IMR-90 (cell line): ENCODE data around the gene APP. TPM values are rescaled to one million over a fixed set of nuclear protein-coding genes. Genes with fewer than 3 reads are reported as not detected.

Source experiments
- ATAC-seq: fragments of 200-7000 bp; cut with Tn5 transposase; 2 replicates; pipeline ENCODE4 v1.9.1; 2020; ENCODE audit warnings: low read depth, mild to moderate bottlenecking, moderate library complexity
- BruUV-seq: library from RNA; stranded (reverse); fragments of 400-500 nt; replicated peaks from 2 replicates; lab custom pipeline; 2021; lab: Mats Ljungman, UMichigan
- CTCF ChIA-PET: fragments of 300-600 bp; formaldehyde crosslinking; extraction: SDS; loops from one replicate; lab custom pipeline; 2021; ENCODE audit warnings: antibody characterized with exemption; lab: Yijun Ruan, JAX
- POLR2A ChIA-PET: fragments of 300-600 bp; sonication (Branson Sonifier 250); formaldehyde crosslinking; loops from one replicate; lab custom pipeline; 2022; ENCODE audit warnings: antibody characterized with exemption; ENCODE audit not compliant: unreplicated experiment; lab: Charles Lee
- DNase-seq: peaks from one replicate; pipeline ENCODE4 v3.0.0; 2013
- H2AFZ ChIP-seq: replicated peaks from 2 replicates; pipeline ENCODE3; 2013; ENCODE audit warnings: low read length, mild to moderate bottlenecking; ENCODE audit not compliant: poor library complexity
- H2AK5ac ChIP-seq: 2 replicates; pipeline ENCODE4 v1.6.1; 2013; ENCODE audit warnings: low read depth, low read length, inconsistent platforms
- H2AK9ac ChIP-seq: replicated peaks from 2 replicates; pipeline ENCODE3; 2013; ENCODE audit warnings: mild to moderate bottlenecking, low read depth, low read length, moderate library complexity; ENCODE audit not compliant: poor library complexity
- H2BK120ac ChIP-seq: 2 replicates; pipeline ENCODE4 v1.6.1; 2013; ENCODE audit warnings: low read depth, low read length, inconsistent platforms
- H2BK15ac ChIP-seq: 3 replicates; pipeline ENCODE4 v1.6.1; 2013; ENCODE audit warnings: low read depth, low read length, inconsistent platforms
- H2BK20ac ChIP-seq: 2 replicates; pipeline ENCODE4 v1.6.1; 2013; ENCODE audit warnings: low read depth, mild to moderate bottlenecking, inconsistent platforms, low read length, moderate library complexity
- H2BK5ac ChIP-seq: 2 replicates; pipeline ENCODE4 v1.6.1; 2013; ENCODE audit warnings: mild to moderate bottlenecking, low read depth, low read length, inconsistent platforms; ENCODE audit not compliant: poor library complexity, severe bottlenecking
- H3K14ac ChIP-seq: replicated peaks from 2 replicates; pipeline ENCODE4 v1.6.1; 2013; ENCODE audit warnings: low read depth, low read length, inconsistent platforms
- H3K18ac ChIP-seq: 2 replicates; pipeline ENCODE4 v1.6.1; 2013; ENCODE audit warnings: low read depth, low read length, control low read depth
- H3K23ac ChIP-seq: 2 replicates; pipeline ENCODE4 v1.6.1; 2013; ENCODE audit warnings: low read depth, low read length, inconsistent platforms
- H3K27ac ChIP-seq: 2 replicates; pipeline ENCODE4 v1.5.1; 2013; ENCODE audit warnings: mild to moderate bottlenecking, control low read depth, low read length; ENCODE audit not compliant: insufficient read depth
- H3K27me3 ChIP-seq: 2 replicates; pipeline ENCODE4 v1.6.1; 2013; ENCODE audit warnings: low read length; ENCODE audit not compliant: control insufficient read depth, insufficient read depth
- H3K36me3 ChIP-seq: 2 replicates; pipeline ENCODE4 v1.6.1; 2013; ENCODE audit warnings: low read length, mixed read lengths; ENCODE audit not compliant: control insufficient read depth, insufficient read depth
- H3K4ac ChIP-seq: 2 replicates; pipeline ENCODE4 v1.6.1; 2013; ENCODE audit warnings: low read depth, low read length, inconsistent platforms
- H3K4me1 ChIP-seq: 2 replicates; pipeline ENCODE4 v1.6.1; 2013; ENCODE audit warnings: low read length, mixed read lengths; ENCODE audit not compliant: control insufficient read depth, insufficient read depth
- H3K4me2 ChIP-seq: 2 replicates; pipeline ENCODE4 v1.6.1; 2013; ENCODE audit warnings: low read depth, mild to moderate bottlenecking, control low read depth, low read length, moderate library complexity
- H3K4me3 ChIP-seq: 2 replicates; pipeline ENCODE4 v1.5.1; 2013; ENCODE audit warnings: low read depth, mild to moderate bottlenecking, control low read depth, low read length, moderate library complexity; ENCODE audit not compliant: insufficient read depth
- H3K56ac ChIP-seq: 2 replicates; pipeline ENCODE4 v1.6.1; 2013; ENCODE audit warnings: low read length, inconsistent platforms; ENCODE audit not compliant: insufficient read depth; ENCODE audit errors: extremely low read depth
- H3K79me1 ChIP-seq, 2 experiments: 2 replicates each; pipeline ENCODE4 v1.6.1; 2013; ENCODE audit warnings: low read length in 2 of 2, inconsistent platforms in 1 of 2, low read depth in 1 of 2
- H3K9ac ChIP-seq: 2 replicates; pipeline ENCODE4 v1.6.1; 2013; ENCODE audit warnings: low read depth, low read length, control low read depth
- H3K9me1 ChIP-seq: 2 replicates; pipeline ENCODE4 v1.6.1; 2013; ENCODE audit warnings: low read length, inconsistent platforms; ENCODE audit not compliant: insufficient read depth
- H3K9me3 ChIP-seq: 2 replicates; pipeline ENCODE4 v1.6.1; 2013; ENCODE audit warnings: low read length; ENCODE audit not compliant: control insufficient read depth, insufficient read depth
- H4K20me1 ChIP-seq: 2 replicates; pipeline ENCODE4 v1.6.1; 2013; ENCODE audit warnings: low read length, inconsistent platforms; ENCODE audit not compliant: insufficient read depth
- H4K5ac ChIP-seq: 2 replicates; pipeline ENCODE4 v1.6.1; 2013; ENCODE audit warnings: mild to moderate bottlenecking, low read depth, low read length, control low read depth
- H4K8ac ChIP-seq, 2 experiments: 2 replicates each; pipeline ENCODE4 v1.6.1; 2013; ENCODE audit warnings: low read depth in 2 of 2, low read length in 2 of 2, control low read depth in 1 of 2, inconsistent platforms in 1 of 2
- H4K91ac ChIP-seq: 2 replicates; pipeline ENCODE4 v1.6.1; 2013; ENCODE audit warnings: low read depth, low read length, inconsistent platforms; ENCODE audit not compliant: insufficient read depth
- BHLHE40 ChIP-seq: fragments of 150-350 bp; IDR thresholded peaks from 2 replicates; pipeline ENCODE4 v1.6.1; 2016; ENCODE audit warnings: mild to moderate bottlenecking, low read depth, low read length
- CEBPB ChIP-seq: IDR thresholded peaks from 2 replicates; pipeline ENCODE4 v1.6.1; 2012; ENCODE audit warnings: low read depth, low read length, improper control_type of control experiment
- CTCF ChIP-seq: conservative IDR thresholded peaks from 2 replicates; pipeline ENCODE4 v1.5.1; 2012; ENCODE audit warnings: mild to moderate bottlenecking, low read depth, low read length, improper control_type of control experiment
- ELK1 ChIP-seq: fragments of 150-350 bp; IDR thresholded peaks from 2 replicates; pipeline ENCODE4 v1.6.1; 2016; ENCODE audit warnings: low read depth, mild to moderate bottlenecking, low read length, moderate library complexity, borderline replicate concordance
- FOS ChIP-seq: fragments of 150-350 bp; IDR thresholded peaks from 2 replicates; pipeline ENCODE4 v1.6.1; 2016; ENCODE audit warnings: low read depth, low read length
- MAFK ChIP-seq: IDR thresholded peaks from 2 replicates; pipeline ENCODE4 v1.6.1; 2012; ENCODE audit warnings: low read depth, low read length, improper control_type of control experiment
- MAZ ChIP-seq: IDR thresholded peaks from 2 replicates; pipeline ENCODE4 v1.6.1; 2012; ENCODE audit warnings: low read depth, mild to moderate bottlenecking, low read length, improper control_type of control experiment, moderate library complexity, borderline replicate concordance
- MXI1 ChIP-seq: IDR thresholded peaks from 2 replicates; pipeline ENCODE4 v1.6.1; 2012; ENCODE audit warnings: low read depth, mild to moderate bottlenecking, low read length, moderate library complexity, borderline replicate concordance
- NFE2L2 ChIP-seq: fragments of 150-350 bp; IDR thresholded peaks from 2 replicates; pipeline ENCODE4 v1.6.1; 2016; ENCODE audit warnings: low read depth, mild to moderate bottlenecking, low read length
- POLR2A ChIP-seq: IDR thresholded peaks from 2 replicates; pipeline ENCODE4 v1.6.1; 2012; ENCODE audit warnings: mild to moderate bottlenecking, low read depth, low read length
- RAD21 ChIP-seq: IDR thresholded peaks from 2 replicates; pipeline ENCODE4 v1.6.1; 2012; ENCODE audit warnings: low read length, improper control_type of control experiment
- RCOR1 ChIP-seq: IDR thresholded peaks from 2 replicates; pipeline ENCODE4 v1.6.1; 2012; ENCODE audit warnings: mild to moderate bottlenecking, low read length, improper control_type of control experiment; ENCODE audit not compliant: insufficient replicate concordance
- RFX5 ChIP-seq: IDR thresholded peaks from 2 replicates; pipeline ENCODE4 v1.8.0; 2012; ENCODE audit warnings: low read depth, mild to moderate bottlenecking, low read length, moderate library complexity
- SMC3 ChIP-seq: fragments of 150-350 bp; IDR thresholded peaks from 2 replicates; pipeline ENCODE4 v1.6.1; 2016; ENCODE audit warnings: low read depth, mild to moderate bottlenecking, antibody characterized with exemption, low read length, moderate library complexity
- USF2 ChIP-seq: fragments of 150-350 bp; IDR thresholded peaks from 2 replicates; pipeline ENCODE4 v1.6.1; 2017; ENCODE audit warnings: mild to moderate bottlenecking, antibody characterized with exemption, low read length, low read depth
- WGBS, 2 experiments: methylation state at CpG; one replicate each; pipeline versions ENCODE4 v1.1.5 to v1.1.7; 2013; ENCODE audit warnings: missing lambda C conversion rate in 2 of 2; ENCODE audit not compliant: insufficient read length in 1 of 2; ENCODE audit errors: extremely low coverage in 2 of 2; 5-methylcytosine and 5-hydroxymethylcytosine counted together
- dilution Hi-C: fragments of 300-500 bp; cut with HindIII; formaldehyde crosslinking; loops from one replicate; pipeline ENCODE4 v1.14.3; 2018; ENCODE audit warnings: low sequenced_read_pairs; ENCODE audit not compliant: unreplicated experiment
- in situ Hi-C: fragments of 300-500 bp; cut with MboI; formaldehyde crosslinking; loops from 3 replicates; pipeline ENCODE4 v1.14.3; 2019; ENCODE audit warnings: low sequenced_read_pairs, inconsistent platforms, mixed read lengths
- intact Hi-C: fragments of 100-400 bp; cut with micrococcal nuclease; formaldehyde crosslinking; loops from 2 replicates; pipeline ENCODE4 v1.10.0; 2022
- polyA plus RNA-seq, 3 experiments: library from polyadenylated mRNA; depleted of rRNA; stranded (reverse); fragments of >200 nt; gene quantifications; 2 replicates each; pipeline ENCODE4 v1.2.3, GENCODE V29; 2012; ENCODE audit warnings: low replicate concordance in 1 of 3
- total RNA-seq: library from RNA; depleted of rRNA; stranded (reverse); fragments of >200 nt; gene quantifications from 2 replicates; pipeline ENCODE4 v1.2.3, GENCODE V29; 2012

Gene APP
- total and polyA plus RNA-seq, 2 of the 4 experiments (the other 2 are of a cell fraction): 191 to 530 TPM

- WGBS, 2 experiments: 89% methylated on average over 4 of the region's 6 CpGs; no CpG with 5 or more reads in 1 of the 2 experiments
- H4K20me1 ChIP-seq: peaks cover 13% of the 10 kb centered on the region
- POLR2A ChIA-PET: no interaction called here
- no peak overlapping the region for H2BK15ac ChIP-seq
- H3K4me2 ChIP-seq: no peak overlapping the region
- ATAC-seq: no peak
- in situ Hi-C loops (no loop called here), dilution Hi-C loops (no loop called here), intact Hi-C loops (no loop called here)
- no peak overlapping the region for H2BK5ac ChIP-seq
- no peak overlapping the region for H2BK120ac ChIP-seq
- no peak overlapping the region for H3K9ac ChIP-seq
- no peak overlapping the region for H2AK5ac ChIP-seq
- H3K4me1 ChIP-seq: peaks cover 6% of the 10 kb centered on the region; the same call in 1 of the 2 replicates
- no peak overlapping the region for H3K23ac ChIP-seq
- no peak overlapping the region for H3K18ac ChIP-seq
- no peak overlapping the region for H4K91ac ChIP-seq
- H3K9me1 ChIP-seq: no peaks in the 10 kb centered on the region; the same call in 1 of the 2 replicates
- peaks cover 2% of the 10 kb centered on the region; the same call in 1 of the 2 replicates for H3K36me3 ChIP-seq
- H4K5ac ChIP-seq: no peak overlapping the region
- no peak overlapping the region for H2AK9ac ChIP-seq
- no TSS peak for BruUV-seq
- no peak overlapping the region for H3K56ac ChIP-seq
- no peak overlapping the region; the same call in 1 of the 2 replicates for H3K14ac ChIP-seq
- no peak overlapping the region for H2BK20ac ChIP-seq
- CTCF ChIA-PET: interaction anchor here (0.6 kb wide), 1 partner anchor 29 kb away, joined by 3 read pairs; no protein-coding TSS in a partner anchor
- H3K79me1 ChIP-seq: peaks cover 48 to 73% of the 10 kb centered on the region in 2 experiments
- no peak for DNase-seq
- H3K27me3 ChIP-seq: no peaks in the 10 kb centered on the region
- no peak overlapping the region for H2AFZ ChIP-seq
- H3K4me3 ChIP-seq: no peak overlapping the region
- H3K4ac ChIP-seq: no peak overlapping the region
- no peak overlapping the region for H4K8ac ChIP-seq
- H3K9me3 ChIP-seq: no peaks in the 10 kb centered on the region
- H3K27ac ChIP-seq: no peak overlapping the region
- TF ChIP-seq SMC3: no peak
- no peak for TF ChIP-seq POLR2A
- TF ChIP-seq RFX5: no peak
- no peak for TF ChIP-seq MAFK
- no peak for TF ChIP-seq CTCF
- no peak for TF ChIP-seq RAD21
- no peak for TF ChIP-seq USF2
- no peak for TF ChIP-seq ELK1
- TF ChIP-seq NFE2L2: no peak
- no peak for TF ChIP-seq RCOR1
- TF ChIP-seq FOS: no peak
- no peak for TF ChIP-seq MXI1
- no peak for TF ChIP-seq MAZ
- TF ChIP-seq CEBPB: no peak
- no peak for TF ChIP-seq BHLHE40
Observed at GRCh38 chr21:26057477-26058170, 112.9 kb downstream of the APP start.
